GM13976 (cell line): Measurements from ENCODE around the gene E2F7.

Experiments
- DNase-seq: peaks from one replicate; pipeline ENCODE4 v3.0.0; 2012; ENCODE audit warnings: low spot score
- in situ Hi-C: fragments of 300-500 bp; cut with MboI; formaldehyde crosslinking; loops from one replicate; pipeline ENCODE4 v1.12.0; 2022; ENCODE audit warnings: low sequenced_read_pairs, mixed read lengths, inconsistent platforms; ENCODE audit not compliant: unreplicated experiment
- TF ChIP-seq, protein P1 (sequence below): IDR thresholded peaks from 2 replicates; pipeline ENCODE4 v1.5.1; 2012; ENCODE audit warnings: borderline replicate concordance, mild to moderate bottlenecking; ENCODE audit not compliant: insufficient read depth; ENCODE audit errors: extremely low read depth, missing control alignments, control extremely low read depth

The E2F7 gene

GRCh38 chr12:77070382-77070781 lies 5.0 kb upstream of the E2F7 start:
- TF ChIP-seq, protein P1, sequence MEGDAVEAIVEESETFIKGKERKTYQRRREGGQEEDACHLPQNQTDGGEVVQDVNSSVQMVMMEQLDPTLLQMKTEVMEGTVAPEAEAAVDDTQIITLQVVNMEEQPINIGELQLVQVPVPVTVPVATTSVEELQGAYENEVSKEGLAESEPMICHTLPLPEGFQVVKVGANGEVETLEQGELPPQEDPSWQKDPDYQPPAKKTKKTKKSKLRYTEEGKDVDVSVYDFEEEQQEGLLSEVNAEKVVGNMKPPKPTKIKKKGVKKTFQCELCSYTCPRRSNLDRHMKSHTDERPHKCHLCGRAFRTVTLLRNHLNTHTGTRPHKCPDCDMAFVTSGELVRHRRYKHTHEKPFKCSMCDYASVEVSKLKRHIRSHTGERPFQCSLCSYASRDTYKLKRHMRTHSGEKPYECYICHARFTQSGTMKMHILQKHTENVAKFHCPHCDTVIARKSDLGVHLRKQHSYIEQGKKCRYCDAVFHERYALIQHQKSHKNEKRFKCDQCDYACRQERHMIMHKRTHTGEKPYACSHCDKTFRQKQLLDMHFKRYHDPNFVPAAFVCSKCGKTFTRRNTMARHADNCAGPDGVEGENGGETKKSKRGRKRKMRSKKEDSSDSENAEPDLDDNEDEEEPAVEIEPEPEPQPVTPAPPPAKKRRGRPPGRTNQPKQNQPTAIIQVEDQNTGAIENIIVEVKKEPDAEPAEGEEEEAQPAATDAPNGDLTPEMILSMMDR: no peak
- in situ Hi-C loops: no loop called here
- DNase-seq: peak; percentile 32

GRCh38 chr12:77064896-77065360 lies 441 bp downstream of the E2F7 start:
- in situ Hi-C loops: no loop called here
- no peak for DNase-seq

DNA sequence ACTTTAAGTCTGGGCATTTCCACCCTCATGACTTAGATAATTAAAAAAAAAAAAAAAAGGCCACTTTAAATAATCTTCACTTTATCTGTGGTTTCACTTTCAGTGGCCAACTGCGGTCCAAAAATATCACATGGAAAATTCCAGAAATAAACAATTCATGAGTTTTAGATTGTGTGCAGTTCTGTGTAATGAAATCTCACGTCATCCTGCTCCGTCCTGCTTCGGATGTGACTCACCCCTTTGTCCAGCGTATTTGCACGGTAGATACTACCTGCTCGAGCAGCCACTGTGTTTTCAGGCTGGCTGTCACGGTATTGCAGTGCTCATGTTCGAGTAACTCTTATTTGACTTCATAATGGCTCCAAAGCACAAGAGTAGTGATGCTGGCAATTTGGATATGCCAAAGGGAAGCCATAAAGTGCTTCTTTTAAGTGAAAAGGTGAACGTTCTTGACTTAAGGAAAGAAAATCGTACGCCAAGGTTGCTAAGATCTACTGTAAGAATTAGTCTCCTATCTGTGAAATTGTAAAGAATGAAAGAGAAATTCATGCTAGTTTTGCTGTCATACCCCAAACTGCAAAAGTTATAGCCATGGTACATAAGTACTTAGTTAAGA lies 2.4 kb downstream of the E2F7 start:
- TF ChIP-seq, protein P1: no peak
- in situ Hi-C loops: no loop called here

More at GRCh38 chr12:77064896-77065360, 441 bp downstream of the E2F7 start:
- TF ChIP-seq, protein P1: no peak

DNA sequence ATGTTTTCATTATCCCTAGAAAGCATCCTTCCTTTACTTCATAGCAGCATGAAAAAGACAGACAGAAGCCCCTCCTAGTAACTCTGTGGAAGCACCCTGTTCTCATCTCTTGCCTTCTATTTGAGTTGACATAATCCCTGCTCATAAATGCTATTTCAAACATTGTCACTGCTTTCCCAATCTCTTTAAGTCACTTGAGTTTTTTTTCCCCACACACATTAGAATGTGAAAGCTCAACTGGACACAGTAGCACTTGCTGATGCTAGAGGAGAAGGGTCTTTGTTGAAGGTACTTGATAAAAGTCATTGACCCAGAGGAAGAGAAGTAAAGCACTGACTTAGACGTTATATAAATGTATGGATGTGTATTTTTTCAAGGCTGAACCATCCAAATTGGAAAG lies 3.0 kb downstream of the E2F7 start:
- in situ Hi-C loops: no loop called here
- DNase-seq: no peak
- TF ChIP-seq, protein P1: no peak

More for the DNA sequence above, 2.4 kb downstream of the E2F7 start:
- DNase-seq: peak; percentile 63

- TF ChIP-seq, protein P1: no peak
- in situ Hi-C loops: no loop called here
Observed at GRCh38 chr12:77060883-77061240, 4.5 kb downstream of the E2F7 start.

DNA sequence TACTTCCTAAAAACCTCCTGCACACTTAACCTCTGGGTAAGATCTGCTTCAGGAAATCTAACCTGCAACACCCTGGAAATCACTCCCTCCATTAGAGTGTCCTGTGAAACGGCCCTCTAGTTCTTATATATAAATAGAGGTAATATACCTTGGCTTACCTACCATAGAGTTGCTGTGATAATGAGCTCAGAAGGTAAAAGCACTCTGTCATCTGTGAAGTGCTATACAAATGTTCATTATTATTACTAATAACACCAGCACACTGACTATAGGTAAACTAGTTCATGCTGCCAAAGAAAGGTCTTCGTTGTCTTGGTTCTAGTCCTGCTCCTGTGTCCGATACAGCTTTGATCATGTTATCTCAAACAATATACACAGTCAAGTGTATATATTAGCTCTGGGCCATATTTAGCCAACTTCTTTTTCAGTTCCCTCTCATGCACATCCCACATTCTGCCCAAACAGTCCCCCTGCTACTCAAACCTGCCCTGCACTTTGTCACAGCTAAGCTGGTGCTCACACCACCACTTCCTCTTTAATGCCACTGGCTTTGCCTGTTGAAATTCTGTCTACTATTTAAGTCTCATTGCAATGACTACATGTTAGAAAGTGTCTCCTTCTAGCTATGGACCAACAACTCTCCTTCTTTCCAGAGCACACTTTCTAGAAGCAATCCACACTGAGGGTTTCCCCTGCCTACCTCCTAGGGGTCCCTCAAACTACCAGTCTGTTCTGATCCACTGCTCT lies 5.1 kb downstream of the E2F7 start:
- in situ Hi-C loops: no loop called here
- TF ChIP-seq, protein P1: no peak
- peak; percentile 40 for DNase-seq

More at GRCh38 chr12:77060883-77061240, 4.5 kb downstream of the E2F7 start:
- DNase-seq: no peak
